GM12875 (cell line): ENCODE measurements around the gene KIAA1143.

Experiments used
- H3K4me3 ChIP-seq: one replicate; pipeline ENCODE4 v1.5.1; 2011; ENCODE audit warnings: low read depth, low read length, control low read depth
- TF ChIP-seq, protein P1 (sequence below): IDR thresholded peaks from 2 replicates; pipeline ENCODE4 v1.5.1; 2011; ENCODE audit warnings: low read depth, mild to moderate bottlenecking, control low read depth, inconsistent platforms, low read length, moderate library complexity, borderline replicate concordance; ENCODE audit not compliant: insufficient read depth

Gene KIAA1143

DNA sequence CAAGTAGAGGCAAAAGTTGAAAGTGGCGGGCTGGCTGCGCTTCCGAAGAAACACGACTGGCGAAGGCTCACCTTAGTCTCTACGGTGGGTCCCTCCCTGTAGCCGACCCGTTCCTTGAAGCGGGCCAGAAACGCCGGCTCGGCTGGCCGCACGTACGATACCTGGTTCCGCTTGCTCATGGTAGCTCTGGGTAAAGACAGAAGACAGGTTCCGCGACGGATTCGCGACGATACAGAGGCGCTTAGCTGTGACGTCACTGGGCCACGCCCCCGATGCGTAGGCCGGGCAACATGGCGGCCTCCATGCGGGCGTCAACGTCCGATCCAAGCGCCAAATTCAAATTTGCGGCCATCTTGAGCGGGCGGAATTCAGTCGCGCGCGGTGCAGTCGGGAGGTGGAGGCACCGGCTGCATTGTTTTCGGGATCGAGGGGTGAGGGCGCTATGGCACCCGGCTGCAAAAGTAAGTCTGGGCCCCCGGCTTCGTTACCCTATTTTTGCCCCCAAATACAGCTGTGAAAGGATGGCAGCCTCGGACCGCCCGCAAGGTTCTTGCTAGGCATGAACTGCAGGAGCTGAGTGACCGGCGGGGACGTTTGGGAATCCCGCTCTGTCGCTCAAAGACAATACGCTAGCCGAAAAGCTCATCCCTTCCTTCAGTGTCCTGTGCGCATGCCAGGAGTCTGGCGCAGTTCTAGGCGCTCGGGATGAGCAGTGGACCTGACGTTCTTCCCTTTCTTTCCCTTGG is at the start of gene KIAA1143, which contains the start of gene KIF15:
KIAA1143 (minus strand) TSS at position 196 of the 746 bp plus-strand sequence; CDS start at position 179, 17 bp downstream.
KIF15 (plus strand) TSS at position 371 of the 746 bp plus-strand sequence; CDS start at position 443, 72 bp downstream.
- peak within 1 kb of the TSS; percentile 70 for H3K4me3 ChIP-seq
- TF ChIP-seq, protein P1, sequence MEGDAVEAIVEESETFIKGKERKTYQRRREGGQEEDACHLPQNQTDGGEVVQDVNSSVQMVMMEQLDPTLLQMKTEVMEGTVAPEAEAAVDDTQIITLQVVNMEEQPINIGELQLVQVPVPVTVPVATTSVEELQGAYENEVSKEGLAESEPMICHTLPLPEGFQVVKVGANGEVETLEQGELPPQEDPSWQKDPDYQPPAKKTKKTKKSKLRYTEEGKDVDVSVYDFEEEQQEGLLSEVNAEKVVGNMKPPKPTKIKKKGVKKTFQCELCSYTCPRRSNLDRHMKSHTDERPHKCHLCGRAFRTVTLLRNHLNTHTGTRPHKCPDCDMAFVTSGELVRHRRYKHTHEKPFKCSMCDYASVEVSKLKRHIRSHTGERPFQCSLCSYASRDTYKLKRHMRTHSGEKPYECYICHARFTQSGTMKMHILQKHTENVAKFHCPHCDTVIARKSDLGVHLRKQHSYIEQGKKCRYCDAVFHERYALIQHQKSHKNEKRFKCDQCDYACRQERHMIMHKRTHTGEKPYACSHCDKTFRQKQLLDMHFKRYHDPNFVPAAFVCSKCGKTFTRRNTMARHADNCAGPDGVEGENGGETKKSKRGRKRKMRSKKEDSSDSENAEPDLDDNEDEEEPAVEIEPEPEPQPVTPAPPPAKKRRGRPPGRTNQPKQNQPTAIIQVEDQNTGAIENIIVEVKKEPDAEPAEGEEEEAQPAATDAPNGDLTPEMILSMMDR = no peak

DNA sequence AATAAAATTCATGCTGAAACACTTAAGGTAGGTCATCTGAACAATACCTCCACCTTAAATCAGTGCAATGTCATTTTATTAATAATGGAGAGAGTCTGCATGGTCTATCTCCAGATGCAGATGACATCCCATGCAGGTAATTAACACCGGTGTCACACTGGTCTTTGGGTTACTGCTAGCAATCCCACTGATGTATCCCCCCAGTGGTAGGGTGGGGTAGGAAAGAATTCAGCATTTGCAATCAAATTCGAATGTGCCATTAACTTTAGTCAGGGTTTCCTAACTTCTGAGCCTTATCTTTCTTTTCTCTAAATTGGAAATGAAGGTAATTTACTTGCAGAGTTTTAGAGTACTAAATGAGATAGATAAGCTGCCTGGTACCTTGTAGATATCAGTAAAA is 44.5 kb upstream of the KIAA1143 start:
- TF ChIP-seq, protein P1 = no peak
- H3K4me3 ChIP-seq = no peak overlapping the region

DNA sequence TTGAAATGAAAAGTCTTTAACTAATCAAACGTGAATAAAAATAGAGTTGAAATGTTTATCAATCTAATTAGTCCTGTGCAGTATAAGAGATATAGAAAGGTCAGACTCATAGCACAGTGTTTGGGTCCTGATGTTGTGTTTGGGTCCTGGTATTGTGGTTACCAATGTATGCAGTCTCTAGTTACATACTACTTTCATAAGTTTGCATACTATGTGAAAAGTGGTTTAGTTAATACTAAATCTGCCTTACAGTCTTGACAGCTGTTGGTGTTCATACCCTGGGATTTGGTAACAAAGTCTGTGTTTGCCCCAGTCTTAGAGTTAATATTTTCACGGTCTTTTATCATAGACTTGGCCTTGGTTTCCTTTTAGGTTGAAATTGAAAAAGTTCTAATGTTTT is 41.9 kb upstream of the KIAA1143 start:
- H3K4me3 ChIP-seq = no peak overlapping the region
- TF ChIP-seq, protein P1 = no peak

DNA sequence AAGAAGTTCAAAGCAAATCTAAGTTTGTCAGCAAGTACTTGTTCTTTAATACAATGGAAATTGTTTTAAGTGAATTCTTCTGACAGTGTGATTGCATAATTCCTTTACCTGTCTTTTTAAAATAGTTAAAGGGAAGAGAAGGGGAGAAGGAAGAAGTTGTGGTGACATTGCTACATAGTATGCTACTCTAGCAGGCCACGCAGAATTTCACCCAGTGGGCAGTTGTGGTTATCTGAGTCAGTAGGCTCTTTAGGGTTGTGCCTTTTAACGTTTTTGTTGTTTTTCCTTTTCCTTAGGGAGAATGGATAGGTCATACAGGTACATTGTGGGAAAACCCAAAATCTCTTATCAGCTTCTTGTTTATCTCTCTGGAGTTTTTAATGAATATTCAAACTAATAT is 40.6 kb upstream of the KIAA1143 start:
- TF ChIP-seq, protein P1 = no peak
- no peak overlapping the region for H3K4me3 ChIP-seq

DNA sequence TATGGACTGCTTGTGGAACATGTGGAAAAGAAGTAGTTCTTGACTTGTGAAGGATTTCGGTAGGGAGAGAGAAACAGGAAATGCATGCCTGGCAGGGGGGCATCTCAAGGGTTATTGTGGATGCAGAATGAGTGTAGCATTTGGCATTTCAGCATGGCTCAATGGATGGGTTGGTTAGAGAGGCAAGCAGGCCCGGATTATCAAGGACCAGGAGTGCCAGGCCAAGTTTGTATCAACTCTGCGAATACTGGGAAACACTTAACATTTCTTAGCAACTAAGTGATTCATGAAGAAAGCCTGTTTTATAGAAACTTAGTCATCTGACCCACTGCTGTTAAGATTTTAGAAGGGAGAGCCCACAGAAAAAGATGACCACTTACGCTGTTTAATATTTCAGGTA is 33.8 kb upstream of the KIAA1143 start:
- TF ChIP-seq, protein P1 = no peak
- H3K4me3 ChIP-seq = no peak overlapping the region

DNA sequence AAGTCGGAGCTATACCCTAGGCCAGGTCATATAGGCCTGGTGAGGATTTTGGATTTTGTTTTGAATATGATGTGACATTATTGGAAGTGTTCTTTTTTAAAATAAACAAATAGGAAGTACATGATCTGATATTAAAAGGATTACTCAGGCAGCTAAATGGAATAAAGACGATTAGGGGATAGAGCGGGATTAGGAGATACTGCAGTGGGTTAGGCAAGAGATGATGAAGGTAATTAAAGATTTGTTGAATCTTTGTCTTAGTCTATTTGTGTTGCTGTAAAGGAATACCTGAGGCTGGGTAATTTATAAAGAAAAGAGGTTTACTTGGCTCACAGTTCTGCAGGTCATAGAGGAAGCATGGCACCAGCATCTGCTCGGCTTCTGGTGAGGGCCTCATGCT is 21.5 kb upstream of the KIAA1143 start:
- TF ChIP-seq, protein P1 = no peak
- H3K4me3 ChIP-seq = no peak overlapping the region

DNA sequence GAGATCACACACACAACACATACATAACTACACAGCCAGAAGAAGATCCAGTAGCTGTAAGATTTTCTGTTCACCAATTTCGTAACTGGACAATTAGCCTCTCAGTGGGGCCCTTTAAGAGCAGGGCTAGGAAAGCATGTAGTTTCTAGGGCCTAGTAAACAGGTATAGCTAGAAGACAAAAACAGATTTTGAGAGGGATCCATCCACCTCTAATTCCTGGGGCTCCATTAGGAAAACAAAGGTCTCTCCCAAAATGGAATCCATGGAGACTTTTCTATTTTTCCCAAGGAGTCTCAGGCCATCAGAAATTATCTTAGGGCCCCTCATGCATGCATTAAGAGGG is 10.7 kb upstream of the KIAA1143 start:
- no peak overlapping the region for H3K4me3 ChIP-seq
- TF ChIP-seq, protein P1 = no peak
